Measurements from ENCODE around the gene ESPNL.

The ESPNL gene

GRCh38 chr2:238087211-238087610, 12.9 kb upstream of the ESPNL start:
- 0 out of 2 replicates have a peak overlapping the region, but pooled peaks have one; percentile 9 for H3K27ac ChIP-seq (ENCODE audit: low read depth, low read length)
- H3K4me2 ChIP-seq (ENCODE audit: low read depth, low read length, poor library complexity, severe bottlenecking): no peak overlapping the region
- H4K20me1 ChIP-seq (ENCODE audit: low read depth, low read length): no peaks in the 10 kb centered on the region
- H3K4me3 ChIP-seq (ENCODE audit: insufficient read depth, low read length, poor library complexity, severe bottlenecking): no peak overlapping the region
- no peaks in the 10 kb centered on the region for H3K79me2 ChIP-seq (ENCODE audit: insufficient read depth, low read length)
- no peaks in the 10 kb centered on the region for H3K27me3 ChIP-seq (ENCODE audit: low read length)
- 0 out of 2 replicates have a peak, but pooled peaks cover 4% of the 10 kb centered on the region for H3F3A ChIP-seq (ENCODE audit: insufficient read depth)
- H3K36me3 ChIP-seq (ENCODE audit: low read length): no peaks in the 10 kb centered on the region
- no peak overlapping the region for H2AFZ ChIP-seq (ENCODE audit: low read depth, low read length, severe bottlenecking)
- H3K9me3 ChIP-seq (ENCODE audit: insufficient read depth, low read length): no peaks in the 10 kb centered on the region
- no peak overlapping the region for H3K9ac ChIP-seq (ENCODE audit: low read length)
- no peaks in the 10 kb centered on the region for H3K9me2 ChIP-seq (replicated peaks; ENCODE audit: insufficient read depth, low read length)
- TF ChIP-seq EZH2phosphoT487 (conservative IDR thresholded peaks at IDR 0.05; ENCODE audit: low read length) (no peak), CTCF (IDR thresholded peaks at IDR 0.05; ENCODE audit: insufficient read depth, low read length, poor library complexity, severe bottlenecking) (no peak)

- H3K9me3 ChIP-seq (ENCODE audit: insufficient read depth, low read length): no peaks in the 10 kb centered on the region
- no peaks in the 10 kb centered on the region for H3K27me3 ChIP-seq (ENCODE audit: low read length)
- 0 out of 2 replicates have a peak, but pooled peaks cover 2% of the 10 kb centered on the region for H3F3A ChIP-seq (ENCODE audit: insufficient read depth)
- H3K4me3 ChIP-seq (ENCODE audit: insufficient read depth, low read length, poor library complexity, severe bottlenecking): no peak overlapping the region
- no peak overlapping the region for H3K9ac ChIP-seq (ENCODE audit: low read length)
- no peaks in the 10 kb centered on the region for H3K36me3 ChIP-seq (ENCODE audit: low read length)
- no peaks in the 10 kb centered on the region for H3K9me2 ChIP-seq (replicated peaks; ENCODE audit: insufficient read depth, low read length)
- H3K79me2 ChIP-seq (ENCODE audit: insufficient read depth, low read length): no peaks in the 10 kb centered on the region
- no peak overlapping the region for H3K4me2 ChIP-seq (ENCODE audit: low read depth, low read length, poor library complexity, severe bottlenecking)
- no peak overlapping the region for H3K27ac ChIP-seq (ENCODE audit: low read depth, low read length)
- no peak overlapping the region for H2AFZ ChIP-seq (ENCODE audit: low read depth, low read length, severe bottlenecking)
- TF ChIP-seq CTCF (IDR thresholded peaks at IDR 0.05; ENCODE audit: insufficient read depth, low read length, poor library complexity, severe bottlenecking) (no peak), EZH2phosphoT487 (conservative IDR thresholded peaks at IDR 0.05; ENCODE audit: low read length) (no peak)
- H4K20me1 ChIP-seq (ENCODE audit: low read depth, low read length): no peaks in the 10 kb centered on the region
Measured at GRCh38 chr2:238090887-238091286, 9.3 kb upstream of the ESPNL start.

- no peak overlapping the region for H3K4me2 ChIP-seq (ENCODE audit: low read depth, low read length, poor library complexity, severe bottlenecking)
Measured at GRCh38 chr2:238091436-238092060, 8.6 kb upstream of the ESPNL start.

More at GRCh38 chr2:238091436-238092060, 8.6 kb upstream of the ESPNL start:
- H3K9me2 ChIP-seq (replicated peaks; ENCODE audit: insufficient read depth, low read length): no peaks in the 10 kb centered on the region
- H3K9ac ChIP-seq (ENCODE audit: low read length): no peak overlapping the region
- no peaks in the 10 kb centered on the region for H3K79me2 ChIP-seq (ENCODE audit: insufficient read depth, low read length)
- TF ChIP-seq EZH2phosphoT487 (conservative IDR thresholded peaks at IDR 0.05; ENCODE audit: low read length) (no peak), CTCF (IDR thresholded peaks at IDR 0.05; ENCODE audit: insufficient read depth, low read length, poor library complexity, severe bottlenecking) (no peak)
- no peak overlapping the region for H2AFZ ChIP-seq (ENCODE audit: low read depth, low read length, severe bottlenecking)
- no peak overlapping the region for H3K27ac ChIP-seq (ENCODE audit: low read depth, low read length)
- no peaks in the 10 kb centered on the region for H3K36me3 ChIP-seq (ENCODE audit: low read length)
- H3K9me3 ChIP-seq (ENCODE audit: insufficient read depth, low read length): no peaks in the 10 kb centered on the region
- H3K27me3 ChIP-seq (ENCODE audit: low read length): no peaks in the 10 kb centered on the region
- H4K20me1 ChIP-seq (ENCODE audit: low read depth, low read length): no peaks in the 10 kb centered on the region
- H3F3A ChIP-seq (ENCODE audit: insufficient read depth): no peaks in the 10 kb centered on the region
- H3K4me3 ChIP-seq (ENCODE audit: insufficient read depth, low read length, poor library complexity, severe bottlenecking): no peak overlapping the region

All from SU-DHL-6 (cell line).